Measurements from ENCODE around the gene TBC1D14.

DNA sequence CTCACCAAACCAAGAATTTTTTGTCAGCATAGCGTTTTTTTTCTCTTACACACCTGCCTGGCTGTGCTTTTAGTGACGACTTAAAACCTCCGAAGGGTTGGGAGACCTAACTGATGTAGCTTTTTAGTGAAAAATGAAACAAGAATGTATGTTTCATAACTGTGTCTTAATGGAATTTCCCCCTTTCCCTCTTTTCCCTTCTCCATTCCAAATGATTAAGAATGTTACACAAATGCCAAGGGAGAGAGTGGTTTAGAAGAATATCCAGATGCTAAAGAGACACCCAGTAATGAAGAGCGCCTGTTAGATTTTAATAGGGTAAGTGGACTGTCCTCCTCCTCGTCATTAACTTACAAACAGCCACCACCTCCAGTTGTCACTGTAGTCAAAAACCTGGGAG is 33.2 kb upstream of the TBC1D14 start:
- TF ChIP-seq, protein P1, sequence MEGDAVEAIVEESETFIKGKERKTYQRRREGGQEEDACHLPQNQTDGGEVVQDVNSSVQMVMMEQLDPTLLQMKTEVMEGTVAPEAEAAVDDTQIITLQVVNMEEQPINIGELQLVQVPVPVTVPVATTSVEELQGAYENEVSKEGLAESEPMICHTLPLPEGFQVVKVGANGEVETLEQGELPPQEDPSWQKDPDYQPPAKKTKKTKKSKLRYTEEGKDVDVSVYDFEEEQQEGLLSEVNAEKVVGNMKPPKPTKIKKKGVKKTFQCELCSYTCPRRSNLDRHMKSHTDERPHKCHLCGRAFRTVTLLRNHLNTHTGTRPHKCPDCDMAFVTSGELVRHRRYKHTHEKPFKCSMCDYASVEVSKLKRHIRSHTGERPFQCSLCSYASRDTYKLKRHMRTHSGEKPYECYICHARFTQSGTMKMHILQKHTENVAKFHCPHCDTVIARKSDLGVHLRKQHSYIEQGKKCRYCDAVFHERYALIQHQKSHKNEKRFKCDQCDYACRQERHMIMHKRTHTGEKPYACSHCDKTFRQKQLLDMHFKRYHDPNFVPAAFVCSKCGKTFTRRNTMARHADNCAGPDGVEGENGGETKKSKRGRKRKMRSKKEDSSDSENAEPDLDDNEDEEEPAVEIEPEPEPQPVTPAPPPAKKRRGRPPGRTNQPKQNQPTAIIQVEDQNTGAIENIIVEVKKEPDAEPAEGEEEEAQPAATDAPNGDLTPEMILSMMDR (IDR thresholded peaks at IDR 0.05 in 8 of 11, conservative IDR thresholded peaks at IDR 0.05 in 3 of 11), result no peak
- no peak for TF ChIP-seq POLR2A (IDR thresholded peaks at IDR 0.05)

Measured in spleen (tissue), 7 donors.